Right lobe of liver (tissue), 4 donors: ENCODE data around the gene C1QTNF6.

Source experiments
- CTCF ChIP-seq, 4 donors: fragments of 200-600 bp in 3 of 4; fragments of 450-650 bp in 1 of 4; IDR thresholded peaks; one replicate each; pipeline versions ENCODE4 v1.5.1 to v1.8.0; 2016 to 2022; ENCODE audit warnings: antibody characterized with exemption in 4 of 4, mild to moderate bottlenecking in 2 of 4
- POLR2A ChIP-seq: fragments of 450-650 bp; IDR thresholded peaks from one replicate; pipeline ENCODE4 v1.6.1; 2017; ENCODE audit warnings: antibody characterized with exemption, mild to moderate bottlenecking
- donor health status: DM: no; HTN: no; CAD: no.
- donor health status: DM: no; HTN: no; CAD: no.
- donor health status: DM: no; HTN: yes; CAD: no.

GRCh38 chr22:37198258-37199102 is 10.4 kb upstream of the C1QTNF6 start:
- TF ChIP-seq CTCF (IDR thresholded peaks at IDR 0.05) (peak; percentile 69 to 96 (median 93)), POLR2A (no peak)
